Measurements from ENCODE around the gene SLC13A3. TPM values are rescaled to one million over a fixed set of nuclear protein-coding genes. Genes with fewer than 3 reads are reported as not detected.

SLC13A3 gene
- total RNA-seq, 1 donor from 2014 or later, result not detected

- no peaks in the 10 kb centered on the region for H3K36me3 Mint-ChIP-seq (ENCODE audit: low read depth)
- H3K27me3 Mint-ChIP-seq (ENCODE audit: low read depth), result peaks cover 31% of the 10 kb centered on the region
- no peaks in the 10 kb centered on the region for H3K9me3 Mint-ChIP-seq
- peaks cover 4% of the 10 kb centered on the region for H3K4me1 Mint-ChIP-seq (ENCODE audit: low read depth)
- H3K4me3 Mint-ChIP-seq (ENCODE audit: low read depth), result no peak overlapping the region
- DNase-seq (ENCODE audit: low spot score), result no peak
- intact Hi-C loops (cut with micrococcal nuclease), result no loop called here
- no peak overlapping the region for H3K27ac Mint-ChIP-seq
Measured at GRCh38 chr20:46568570-46569129, 82.6 kb downstream of the SLC13A3 start.

GRCh38 chr20:46566125-46566524 lies 85.1 kb downstream of the SLC13A3 start:
- no peak overlapping the region for H3K4me3 Mint-ChIP-seq (ENCODE audit: low read depth)
- peaks cover 5% of the 10 kb centered on the region for H3K4me1 Mint-ChIP-seq (ENCODE audit: low read depth)
- intact Hi-C loops (cut with micrococcal nuclease), result no loop called here
- H3K36me3 Mint-ChIP-seq (ENCODE audit: low read depth), result no peaks in the 10 kb centered on the region
- no peak for DNase-seq (ENCODE audit: low spot score)
- peaks cover 21% of the 10 kb centered on the region for H3K27me3 Mint-ChIP-seq (ENCODE audit: low read depth)
- no peaks in the 10 kb centered on the region for H3K9me3 Mint-ChIP-seq
- no peak overlapping the region for H3K27ac Mint-ChIP-seq

- Mint-ChIP-seq H3K4me1 (ENCODE audit: low read depth) (peaks cover 22% of the 10 kb centered on the region), H3K27ac (no peak overlapping the region), H3K4me3 (ENCODE audit: low read depth) (no peak overlapping the region), H3K36me3 (ENCODE audit: low read depth) (no peaks in the 10 kb centered on the region), H3K9me3 (no peaks in the 10 kb centered on the region), H3K27me3 (ENCODE audit: low read depth) (peaks cover 6% of the 10 kb centered on the region)
- DNase-seq (ENCODE audit: low spot score), result no peak
- intact Hi-C loops (cut with micrococcal nuclease), result loop anchor here (5.0 kb wide), 1 partner anchor 42 kb away; no protein-coding TSS in a partner anchor
Measured at GRCh38 chr20:46564241-46564957, 86.9 kb downstream of the SLC13A3 start.

GRCh38 chr20:46563860-46564221 lies 87.4 kb downstream of the SLC13A3 start:
- no peak for DNase-seq (ENCODE audit: low spot score)
- no peaks in the 10 kb centered on the region for H3K9me3 Mint-ChIP-seq
- H3K4me1 Mint-ChIP-seq (ENCODE audit: low read depth), result peaks cover 23% of the 10 kb centered on the region
- H3K27ac Mint-ChIP-seq, result no peak overlapping the region
- no peaks in the 10 kb centered on the region for H3K36me3 Mint-ChIP-seq (ENCODE audit: low read depth)
- H3K4me3 Mint-ChIP-seq (ENCODE audit: low read depth), result no peak overlapping the region
- peaks cover 4% of the 10 kb centered on the region for H3K27me3 Mint-ChIP-seq (ENCODE audit: low read depth)
- intact Hi-C loops (cut with micrococcal nuclease), result loop anchor here (5.0 kb wide), 1 partner anchor 42 kb away; no protein-coding TSS in a partner anchor

GRCh38 chr20:46563170-46563859 lies 87.9 kb downstream of the SLC13A3 start:
- intact Hi-C loops (cut with micrococcal nuclease), result loop anchor here (5.0 kb wide), 1 partner anchor 41 kb away; no protein-coding TSS in a partner anchor
- Mint-ChIP-seq H3K27ac (no peak overlapping the region), H3K4me3 (ENCODE audit: low read depth) (no peak overlapping the region), H3K9me3 (no peaks in the 10 kb centered on the region), H3K27me3 (ENCODE audit: low read depth) (peaks cover 4% of the 10 kb centered on the region), H3K36me3 (ENCODE audit: low read depth) (no peaks in the 10 kb centered on the region), H3K4me1 (ENCODE audit: low read depth) (peaks cover 29% of the 10 kb centered on the region)
- DNase-seq (ENCODE audit: low spot score), result no peak

GRCh38 chr20:46562373-46563169 lies 88.7 kb downstream of the SLC13A3 start:
- H3K4me3 Mint-ChIP-seq (ENCODE audit: low read depth), result no peak overlapping the region
- H3K36me3 Mint-ChIP-seq (ENCODE audit: low read depth), result no peaks in the 10 kb centered on the region
- peaks cover 34% of the 10 kb centered on the region for H3K4me1 Mint-ChIP-seq (ENCODE audit: low read depth)
- intact Hi-C loops (cut with micrococcal nuclease), result loop anchor here (1.0 to 5.0 kb wide), 2 partner anchors 17 to 40 kb away; no protein-coding TSS in a partner anchor
- H3K9me3 Mint-ChIP-seq, result no peaks in the 10 kb centered on the region
- peaks cover 3% of the 10 kb centered on the region for H3K27me3 Mint-ChIP-seq (ENCODE audit: low read depth)
- peak; percentile 51 for DNase-seq (ENCODE audit: low spot score)
- H3K27ac Mint-ChIP-seq, result no peak overlapping the region

GRCh38 chr20:46562009-46562372 lies 89.3 kb downstream of the SLC13A3 start:
- Mint-ChIP-seq H3K4me1 (ENCODE audit: low read depth) (peaks cover 37% of the 10 kb centered on the region), H3K9me3 (no peaks in the 10 kb centered on the region), H3K36me3 (ENCODE audit: low read depth) (no peaks in the 10 kb centered on the region), H3K4me3 (ENCODE audit: low read depth) (no peak overlapping the region), H3K27me3 (ENCODE audit: low read depth) (no peaks in the 10 kb centered on the region), H3K27ac (no peak overlapping the region)
- intact Hi-C loops (cut with micrococcal nuclease), result loop anchor here (1.0 to 5.0 kb wide), 2 partner anchors 17 to 40 kb away; no protein-coding TSS in a partner anchor
- DNase-seq (ENCODE audit: low spot score), result no peak

GRCh38 chr20:46559685-46560440 lies 91.4 kb downstream of the SLC13A3 start:
- H3K27ac Mint-ChIP-seq, result no peak overlapping the region
- DNase-seq (ENCODE audit: low spot score), result no peak

GRCh38 chr20:46559001-46559400 lies 92.3 kb downstream of the SLC13A3 start:
- no peak overlapping the region for H3K27ac Mint-ChIP-seq
- intact Hi-C loops (cut with micrococcal nuclease), result loop anchor here (2.0 kb wide), 1 partner anchor 14 kb away; no protein-coding TSS in a partner anchor
- no peak for DNase-seq (ENCODE audit: low spot score)
- H3K4me1 Mint-ChIP-seq (ENCODE audit: low read depth), result peaks cover 53% of the 10 kb centered on the region
- no peaks in the 10 kb centered on the region for H3K27me3 Mint-ChIP-seq (ENCODE audit: low read depth)
- no peaks in the 10 kb centered on the region for H3K9me3 Mint-ChIP-seq
- H3K36me3 Mint-ChIP-seq (ENCODE audit: low read depth), result no peaks in the 10 kb centered on the region
- no peak overlapping the region for H3K4me3 Mint-ChIP-seq (ENCODE audit: low read depth)

More at GRCh38 chr20:46559685-46560440, 91.4 kb downstream of the SLC13A3 start:
- Mint-ChIP-seq H3K4me3 (ENCODE audit: low read depth) (no peak overlapping the region), H3K36me3 (ENCODE audit: low read depth) (no peaks in the 10 kb centered on the region), H3K4me1 (ENCODE audit: low read depth) (peaks cover 46% of the 10 kb centered on the region), H3K27me3 (ENCODE audit: low read depth) (no peaks in the 10 kb centered on the region), H3K9me3 (no peaks in the 10 kb centered on the region)
- intact Hi-C loops (cut with micrococcal nuclease), result loop anchor here (2.0 to 5.0 kb wide), 2 partner anchors 15 to 38 kb away; no protein-coding TSS in a partner anchor

GRCh38 chr20:46558511-46558959 lies 92.7 kb downstream of the SLC13A3 start:
- Mint-ChIP-seq H3K36me3 (ENCODE audit: low read depth) (no peaks in the 10 kb centered on the region), H3K9me3 (no peaks in the 10 kb centered on the region), H3K4me1 (ENCODE audit: low read depth) (peaks cover 55% of the 10 kb centered on the region), H3K27me3 (ENCODE audit: low read depth) (no peaks in the 10 kb centered on the region), H3K4me3 (ENCODE audit: low read depth) (no peak overlapping the region), H3K27ac (peak overlapping the region; percentile 30)
- no peak for DNase-seq (ENCODE audit: low spot score)
- intact Hi-C loops (cut with micrococcal nuclease), result loop anchor here (2.0 kb wide), 1 partner anchor 14 kb away; no protein-coding TSS in a partner anchor

GRCh38 chr20:46557231-46557956 lies 93.9 kb downstream of the SLC13A3 start:
- no peak overlapping the region for H3K4me3 Mint-ChIP-seq (ENCODE audit: low read depth)
- H3K4me1 Mint-ChIP-seq (ENCODE audit: low read depth), result peaks cover 66% of the 10 kb centered on the region
- H3K27me3 Mint-ChIP-seq (ENCODE audit: low read depth), result no peaks in the 10 kb centered on the region
- intact Hi-C loops (cut with micrococcal nuclease), result no loop called here
- H3K36me3 Mint-ChIP-seq (ENCODE audit: low read depth), result no peaks in the 10 kb centered on the region
- no peak for DNase-seq (ENCODE audit: low spot score)
- H3K9me3 Mint-ChIP-seq, result no peaks in the 10 kb centered on the region
- peak overlapping the region; percentile 14 for H3K27ac Mint-ChIP-seq

Measured in activated T-helper 2 cell treated with anti-CD3 and anti-CD28 coated beads, Interferon-gamma antibody, Interleukin-2, Interleukin-4, amounts not matched to agents 10 μg/mL and 5 μg/mL and 100 μg/mL, durations not matched to agents 14 hours and 24 hours and 36 hours (primary cell).